ENCODE measurements around the gene LBR. TPM values are rescaled to one million over a fixed set of nuclear protein-coding genes. Genes with fewer than 3 reads are reported as not detected.
A peak's percentile ranks its signal among the peaks of the same experiment; 100 is the strongest.

Gene LBR
- total RNA-seq, 1 donor from 2014 or later = 51.7 TPM

DNA sequence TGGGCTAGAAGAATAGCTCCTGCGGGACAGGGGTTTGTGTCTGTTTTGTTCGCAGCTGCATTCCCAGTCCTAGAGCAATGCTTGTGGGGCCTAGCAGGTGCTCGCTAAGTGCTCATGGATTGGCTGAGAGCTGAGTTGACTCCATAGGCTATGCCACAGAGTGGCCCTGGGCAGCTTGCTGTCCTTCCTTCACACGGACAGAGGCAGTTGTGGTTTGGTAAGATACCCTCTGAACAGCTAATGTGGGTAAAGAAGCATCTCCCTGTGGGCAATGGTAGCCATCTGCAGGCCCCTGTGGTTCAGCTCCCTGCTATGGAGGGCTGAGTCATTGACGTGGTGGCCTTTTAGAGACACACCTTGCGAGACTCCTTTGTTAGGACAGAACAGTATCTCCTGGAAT is 23.5 kb upstream of the LBR start:
- no peak overlapping the region for H3K4me3 ChIP-seq (ENCODE audit: low read depth, low read length)
- DNase-seq (ENCODE audit: low read depth) = no peak
- no peak for TF ChIP-seq CTCF (conservative IDR thresholded peaks at IDR 0.05; ENCODE audit: low read depth, low read length)

- no peak overlapping the region for H3K4me3 ChIP-seq (ENCODE audit: low read depth, low read length)
- no peak for TF ChIP-seq CTCF (conservative IDR thresholded peaks at IDR 0.05; ENCODE audit: low read depth, low read length)
- no peak for DNase-seq (ENCODE audit: low read depth)
Observed at GRCh38 chr1:225450491-225451191, 22.8 kb upstream of the LBR start.

DNA sequence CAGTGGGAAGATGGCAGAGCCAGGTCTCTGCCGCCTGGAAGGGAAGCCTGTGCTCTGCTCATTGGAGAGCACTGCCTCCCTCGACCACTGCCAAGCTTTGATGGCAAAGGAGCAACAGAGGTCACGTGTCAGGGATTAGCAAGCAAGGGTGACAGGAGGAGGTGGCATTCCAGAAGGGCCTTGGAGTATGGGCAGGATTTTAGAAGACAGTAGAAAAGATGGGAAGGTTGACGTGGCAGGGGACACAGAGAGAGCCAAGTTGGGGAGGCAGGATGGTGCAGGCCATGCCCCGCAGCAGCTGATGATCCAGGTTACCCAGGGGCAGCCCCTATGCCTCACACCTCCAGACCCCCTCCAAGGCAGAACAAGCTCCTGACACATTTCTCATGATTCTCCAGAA is 21.9 kb upstream of the LBR start:
- H3K4me3 ChIP-seq (ENCODE audit: low read depth, low read length) = no peak overlapping the region
- no peak for TF ChIP-seq CTCF (conservative IDR thresholded peaks at IDR 0.05; ENCODE audit: low read depth, low read length)
- no peak for DNase-seq (ENCODE audit: low read depth)

GRCh38 chr1:225449261-225449660 is 21.4 kb upstream of the LBR start:
- DNase-seq (ENCODE audit: low read depth) = peak; percentile 81
- no peak for TF ChIP-seq CTCF (conservative IDR thresholded peaks at IDR 0.05; ENCODE audit: low read depth, low read length)
- H3K4me3 ChIP-seq (ENCODE audit: low read depth, low read length) = no peak overlapping the region

DNA sequence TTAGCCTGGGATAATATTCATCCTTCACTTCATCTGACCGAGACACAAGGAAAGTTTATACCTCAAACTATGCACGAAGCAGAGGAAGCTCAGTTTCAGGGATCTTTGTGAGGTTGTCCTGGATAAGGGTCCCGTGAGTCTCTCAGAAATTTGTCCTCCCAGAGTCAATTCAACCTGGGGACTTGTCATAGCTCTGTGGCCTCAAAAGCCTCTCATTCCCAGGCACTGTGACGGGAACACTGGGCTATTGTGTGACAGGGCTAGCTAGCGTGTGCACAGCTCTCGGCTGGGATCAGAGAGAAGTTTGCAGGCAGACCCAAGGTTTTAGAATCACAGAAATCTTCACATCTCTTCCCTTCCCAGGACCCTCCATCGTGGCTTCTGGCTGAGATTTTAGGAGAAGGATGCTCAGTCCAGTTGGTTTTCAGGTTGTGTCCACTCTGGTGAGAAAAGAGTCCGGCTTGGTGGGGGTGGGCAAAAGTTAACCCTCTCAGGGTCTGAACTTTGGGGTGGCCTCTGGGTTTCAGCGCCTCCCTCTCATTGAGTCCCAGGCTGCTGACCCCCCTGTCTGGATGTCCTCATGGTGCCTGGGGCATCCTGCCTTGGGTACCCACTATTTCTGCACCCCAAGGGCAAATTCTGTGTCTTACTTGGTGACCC is 20.4 kb upstream of the LBR start:
- no peak for DNase-seq (ENCODE audit: low read depth)
- H3K4me3 ChIP-seq (ENCODE audit: low read depth, low read length) = no peak overlapping the region
- no peak for TF ChIP-seq CTCF (conservative IDR thresholded peaks at IDR 0.05; ENCODE audit: low read depth, low read length)

DNA sequence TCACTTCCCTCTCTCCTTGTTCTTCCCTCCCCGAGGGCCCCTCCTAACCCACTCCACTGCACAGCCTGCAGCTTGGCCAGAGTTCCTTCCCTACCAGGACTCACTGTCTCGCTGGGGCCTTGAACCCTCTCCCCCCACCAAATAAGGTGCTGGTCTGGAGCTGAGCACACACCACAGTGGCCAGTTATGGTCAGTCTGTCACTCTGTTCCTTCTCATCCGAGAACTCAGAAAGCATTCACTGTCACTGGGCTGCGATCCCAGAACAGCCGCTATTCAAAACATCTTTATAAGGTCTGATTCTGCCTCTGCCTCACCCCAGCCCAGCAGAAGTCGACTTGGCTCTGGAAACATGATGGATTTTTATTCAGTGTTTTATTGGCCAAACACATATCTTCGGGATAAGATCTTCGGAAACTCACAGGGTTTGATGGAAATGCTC is 19.8 kb upstream of the LBR start:
- no peak overlapping the region for H3K4me3 ChIP-seq (ENCODE audit: low read depth, low read length)
- DNase-seq (ENCODE audit: low read depth) = no peak
- TF ChIP-seq CTCF (conservative IDR thresholded peaks at IDR 0.05; ENCODE audit: low read depth, low read length) = no peak
